ENCODE data around the gene DNPEP. TPM values are rescaled to one million over a fixed set of nuclear protein-coding genes. Genes with fewer than 3 reads are reported as not detected.

DNPEP gene
- polyA plus RNA-seq, 1 donor, result 33.7 TPM

GRCh38 chr2:219362072-219362471 is 25.6 kb downstream of the DNPEP start:
- no peak for DNase-seq (ENCODE audit: low read depth)

GRCh38 chr2:219358170-219359075 is 29.3 kb downstream of the DNPEP start:
- no peak for DNase-seq (ENCODE audit: low read depth)

GRCh38 chr2:219356834-219357233 is 30.9 kb downstream of the DNPEP start:
- no peak for DNase-seq (ENCODE audit: low read depth)

GRCh38 chr2:219354582-219354981 is 33.1 kb downstream of the DNPEP start:
- no peak for DNase-seq (ENCODE audit: low read depth)

GRCh38 chr2:219353129-219353528 is 34.6 kb downstream of the DNPEP start:
- DNase-seq (ENCODE audit: low read depth), result no peak

GRCh38 chr2:219352448-219353023 is 35.2 kb downstream of the DNPEP start:
- DNase-seq (ENCODE audit: low read depth), result no peak

- DNase-seq (ENCODE audit: low read depth), result no peak
Observed at GRCh38 chr2:219350710-219351221, 36.9 kb downstream of the DNPEP start.

GRCh38 chr2:219350215-219350614 is 37.5 kb downstream of the DNPEP start:
- DNase-seq (ENCODE audit: low read depth), result no peak

GRCh38 chr2:219344751-219345430 is 42.8 kb downstream of the DNPEP start:
- no peak for DNase-seq (ENCODE audit: low read depth)

- DNase-seq (ENCODE audit: low read depth), result no peak
Observed at GRCh38 chr2:219335373-219335786, 52.3 kb downstream of the DNPEP start.

- no peak for DNase-seq (ENCODE audit: low read depth)
Observed at GRCh38 chr2:219334076-219334475, 53.6 kb downstream of the DNPEP start.

- no peak for DNase-seq (ENCODE audit: low read depth)
Observed at GRCh38 chr2:219332542-219332941, 55.2 kb downstream of the DNPEP start, which contains the start of gene RESP18. TSS of gene RESP18 (minus strand) at chr2:219332744.

- DNase-seq (ENCODE audit: low read depth), result no peak
Observed at GRCh38 chr2:219331560-219332213, 56.0 kb downstream of the DNPEP start.

- DNase-seq (ENCODE audit: low read depth), result no peak
Observed at GRCh38 chr2:219327719-219328118, 60.0 kb downstream of the DNPEP start.

GRCh38 chr2:219325657-219326315 is 61.9 kb downstream of the DNPEP start:
- DNase-seq (ENCODE audit: low read depth), result no peak

- DNase-seq (ENCODE audit: low read depth), result no peak
Observed at GRCh38 chr2:219325136-219325535, 62.6 kb downstream of the DNPEP start.

- no peak for DNase-seq (ENCODE audit: low read depth)
Observed at GRCh38 chr2:219323434-219323833, 64.3 kb downstream of the DNPEP start.
